GM19463 (cell line): Measurements from ENCODE around the gene WNT5B.

Experiments
- ATAC-seq: cut with Tn5 transposase; IDR thresholded peaks from one replicate; pipeline ENCODE4 v1.9.1; 2021; ENCODE audit warnings: mild to moderate bottlenecking, moderate library complexity; ENCODE audit not compliant: unreplicated experiment

WNT5B gene

DNA sequence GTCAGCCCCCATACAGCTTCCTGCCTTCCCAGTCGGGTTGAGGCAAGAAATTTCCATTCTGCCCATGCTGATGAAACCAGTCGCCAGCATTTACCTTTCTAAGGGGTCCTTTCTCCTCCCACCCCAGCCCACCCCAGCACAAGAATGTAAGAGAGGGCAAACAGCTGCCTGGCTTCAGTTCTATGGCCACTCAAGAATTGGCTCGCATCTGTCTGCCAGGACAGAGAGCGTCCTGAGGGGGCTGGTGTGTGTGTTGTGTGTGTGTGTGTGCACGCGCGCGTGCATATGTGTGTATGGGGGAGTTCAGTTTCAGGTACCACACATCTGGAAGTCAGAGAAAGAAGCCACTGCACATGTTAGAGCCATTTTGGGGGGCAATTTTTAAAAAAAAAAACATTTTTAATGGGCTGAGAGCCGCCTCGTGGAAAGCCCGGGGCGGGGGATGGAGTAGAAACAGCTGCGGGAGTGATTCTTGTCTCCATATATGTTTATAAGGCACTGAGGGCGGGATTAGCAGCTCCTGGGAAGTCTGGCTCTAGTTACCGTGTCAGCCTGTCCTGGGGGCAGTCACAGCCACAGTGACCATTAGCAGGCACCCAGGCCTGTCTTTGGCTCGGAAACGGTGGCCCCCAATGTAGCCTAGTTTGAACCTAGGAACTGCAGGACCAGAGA is at the start of gene WNT5B:
WNT5B (plus strand) TSS at position 566 of the 672 bp plus-strand sequence. CDS start 2,124 bp downstream, outside the sequence.
- no peak for ATAC-seq

DNA sequence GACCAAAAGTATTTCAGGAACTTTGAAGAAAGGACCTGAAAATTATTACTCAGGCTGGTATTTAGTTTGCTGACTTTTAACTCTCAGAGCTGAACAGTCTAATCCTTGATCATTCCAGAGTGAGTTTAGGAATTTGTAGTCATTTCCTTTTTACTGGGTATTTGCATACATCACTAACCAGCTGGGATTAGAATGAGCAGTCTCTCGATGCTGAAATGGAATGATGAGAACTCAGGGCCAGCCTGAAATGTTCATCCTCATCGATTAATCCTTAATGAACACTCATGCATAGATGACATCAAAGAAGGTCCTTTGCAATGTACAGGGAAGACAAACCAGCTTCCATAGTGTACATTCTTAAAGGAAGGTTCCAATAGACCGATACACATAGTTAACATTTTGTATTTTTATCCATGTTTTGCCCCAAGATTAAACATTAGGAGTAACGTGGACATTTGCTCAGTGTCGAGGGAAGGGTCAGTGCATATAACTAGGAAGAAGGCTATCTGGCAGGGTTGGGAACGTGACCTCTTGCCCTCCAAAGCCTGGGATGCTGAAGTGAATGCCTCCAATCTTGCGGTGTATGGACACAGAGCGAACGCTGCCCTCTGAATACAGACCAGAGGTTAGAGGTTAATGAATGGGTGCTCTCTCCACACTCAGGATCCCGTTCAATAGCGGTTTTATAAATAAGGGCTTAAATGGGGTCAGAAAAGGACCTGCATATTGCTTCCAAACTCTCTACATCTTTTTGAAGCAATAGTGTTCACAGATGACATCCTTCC is 49.2 kb upstream of the WNT5B start:
- no peak for ATAC-seq

DNA sequence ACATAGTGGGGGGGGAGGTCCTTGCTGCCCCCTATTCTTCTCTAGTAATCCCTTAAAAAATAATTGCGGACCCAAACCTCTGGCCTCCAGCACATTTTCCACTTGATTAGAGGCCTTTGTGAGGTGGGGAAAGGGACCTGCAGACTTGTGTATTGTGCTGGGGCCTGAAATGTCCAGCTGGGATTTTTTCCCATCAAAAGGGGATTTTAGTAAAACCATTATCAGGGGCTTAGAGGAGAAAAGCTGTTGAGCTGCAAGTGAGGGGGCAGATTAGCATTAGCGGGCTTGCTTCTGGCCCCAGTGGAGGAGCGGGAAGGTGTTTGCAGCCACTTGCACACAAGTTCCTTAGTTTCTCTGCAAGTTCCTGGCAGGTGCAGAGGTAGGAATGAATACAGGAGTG is 48.5 kb upstream of the WNT5B start:
- ATAC-seq: no peak

DNA sequence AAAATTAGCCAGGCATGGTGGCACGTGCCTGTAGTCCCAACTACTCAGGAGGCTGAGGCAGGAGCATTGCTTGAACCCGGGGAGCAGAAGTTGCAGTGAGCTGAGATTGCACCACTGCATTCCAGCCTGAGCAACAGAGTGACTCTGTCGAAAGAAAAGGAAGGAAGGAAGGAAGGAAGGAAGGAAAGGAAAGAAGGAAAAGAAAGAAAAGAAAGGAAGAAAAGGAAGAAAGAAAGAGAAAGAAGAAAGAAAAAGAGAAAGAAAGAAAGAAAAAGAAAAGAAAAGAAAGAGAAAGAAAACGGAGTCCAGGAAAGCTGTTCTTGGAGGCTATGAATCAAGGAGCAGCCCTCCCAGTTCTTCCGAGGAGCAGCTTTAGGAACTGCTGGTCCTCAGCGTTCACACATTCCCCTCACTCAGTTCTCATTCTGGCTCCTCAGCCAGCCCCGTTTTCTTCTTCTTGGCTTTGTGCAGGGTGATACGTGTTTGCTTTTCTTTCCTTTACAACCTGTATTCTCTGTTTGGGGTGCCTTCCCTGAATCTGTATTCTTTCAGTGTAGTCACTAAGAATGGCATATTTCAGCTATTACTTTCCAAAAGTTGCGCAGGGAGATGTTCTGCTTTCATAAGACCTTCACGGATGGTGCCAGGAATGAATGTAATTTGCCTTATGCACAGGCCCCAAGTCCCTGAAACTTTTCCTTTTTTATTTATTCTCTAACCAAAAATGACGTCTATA is 46.9 kb upstream of the WNT5B start:
- no peak for ATAC-seq

DNA sequence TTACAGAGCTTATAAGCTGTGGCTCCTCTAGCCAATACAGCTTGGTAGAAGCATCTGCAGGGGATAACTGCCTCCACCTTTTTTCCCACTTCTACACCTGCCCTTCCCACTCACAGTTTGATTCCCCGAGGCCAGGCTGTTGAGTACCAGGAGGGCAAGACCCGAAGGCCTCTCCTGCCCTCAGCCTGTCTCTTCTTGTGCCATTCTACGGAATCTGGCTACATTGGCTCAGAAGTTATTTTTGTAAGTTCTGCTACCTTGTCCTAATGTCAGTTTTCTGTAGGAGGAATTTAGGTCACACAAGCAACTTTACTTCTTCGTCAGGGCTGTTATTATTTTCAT is 46.4 kb upstream of the WNT5B start:
- no peak for ATAC-seq

DNA sequence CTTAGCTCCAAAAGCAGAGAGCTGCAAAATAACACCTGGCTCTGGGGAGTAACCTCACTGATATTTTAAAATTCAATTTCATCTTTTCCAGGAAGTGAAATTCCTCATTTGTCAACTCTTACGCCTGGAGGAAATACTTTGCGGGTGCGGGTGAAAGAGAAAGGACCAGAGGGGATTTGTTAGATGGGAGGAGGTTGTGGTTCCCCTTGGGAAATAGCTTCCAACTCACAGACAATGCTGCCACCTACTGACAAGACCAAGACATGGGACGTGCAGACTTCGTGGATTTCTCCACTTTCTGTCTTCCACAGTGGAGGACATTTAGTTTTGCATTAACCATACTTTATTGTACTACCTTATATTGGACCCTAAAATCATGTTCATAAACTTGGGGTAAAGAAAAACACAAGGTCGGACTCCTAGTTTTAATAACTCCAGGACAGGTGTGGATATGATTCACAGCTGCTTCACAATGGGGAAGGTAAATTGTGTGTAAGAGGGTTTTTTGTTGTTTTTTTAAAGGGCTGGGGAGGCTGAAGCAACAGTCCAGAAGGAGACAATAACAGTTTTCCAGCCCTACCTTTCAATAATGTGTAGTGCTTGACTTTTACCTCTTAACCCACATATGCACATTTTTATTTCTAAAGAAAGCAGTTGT is 45.5 kb upstream of the WNT5B start:
- ATAC-seq: peak; percentile 51

DNA sequence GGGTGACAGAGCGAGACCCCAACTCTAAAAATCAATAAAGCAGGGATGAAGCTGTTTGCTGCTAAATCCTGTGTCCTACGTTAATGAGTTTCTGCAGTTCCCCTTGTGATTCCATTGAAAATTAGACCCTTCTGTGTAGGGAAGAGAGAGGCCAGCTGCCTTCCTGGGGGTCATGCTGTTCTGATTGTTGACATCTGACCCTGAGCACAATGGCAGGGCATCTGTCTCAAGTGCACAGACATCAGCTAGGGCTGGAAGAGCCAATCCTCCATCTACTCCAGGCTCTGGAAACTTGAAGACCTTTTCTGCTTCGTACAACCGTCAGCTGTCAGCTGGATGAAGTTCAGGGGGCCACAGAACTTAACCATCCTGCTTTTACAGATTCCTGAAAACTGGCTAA is 44.7 kb upstream of the WNT5B start:
- ATAC-seq: no peak

DNA sequence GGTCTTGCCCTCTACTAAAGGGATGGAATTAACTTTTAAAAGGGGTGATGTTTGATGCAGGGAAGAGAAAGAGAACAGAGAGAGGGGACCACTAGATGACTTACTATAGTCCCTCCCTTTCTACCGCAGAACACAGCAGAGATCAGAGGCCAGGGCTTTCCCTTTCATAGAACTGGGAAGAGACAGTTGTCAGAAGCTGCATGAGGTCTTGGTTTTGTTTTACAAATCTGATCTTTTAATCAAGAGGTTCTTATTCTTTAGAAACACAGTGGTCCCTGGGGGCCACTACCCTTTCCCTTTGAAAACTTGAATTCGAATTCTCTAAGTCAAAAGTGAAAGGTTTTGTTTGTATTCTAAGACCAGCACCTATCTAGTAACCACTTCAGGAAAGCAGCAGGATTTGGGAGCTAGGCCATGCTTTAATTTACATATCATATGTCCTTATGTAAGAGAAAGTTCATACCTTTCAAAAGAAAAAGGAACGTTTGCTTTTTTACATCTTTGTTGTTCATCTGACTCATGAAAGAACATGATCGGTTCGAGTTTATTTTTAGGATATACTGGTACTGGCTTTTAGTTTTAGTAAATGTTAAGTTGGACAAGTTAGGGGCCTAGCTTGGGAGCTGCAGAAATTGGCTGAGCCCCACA is 41.0 kb upstream of the WNT5B start:
- ATAC-seq: no peak

DNA sequence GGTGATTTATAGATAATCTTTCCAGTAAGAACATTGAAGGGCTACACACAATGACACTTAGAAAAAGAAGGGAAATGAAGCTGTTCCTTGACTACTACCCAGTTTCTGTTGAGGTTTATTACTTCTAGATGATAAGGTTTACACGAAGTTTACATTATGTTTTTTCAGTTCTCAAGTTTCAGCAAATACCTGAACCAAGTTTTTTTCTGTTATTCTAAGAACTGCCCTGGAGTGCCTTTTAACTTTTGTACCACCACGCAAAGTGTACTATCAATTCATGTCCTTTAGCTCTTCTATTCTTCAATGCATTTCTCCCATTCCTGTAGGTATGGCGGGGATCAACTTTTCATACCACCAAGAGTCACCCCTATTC is 40.5 kb upstream of the WNT5B start:
- no peak for ATAC-seq

DNA sequence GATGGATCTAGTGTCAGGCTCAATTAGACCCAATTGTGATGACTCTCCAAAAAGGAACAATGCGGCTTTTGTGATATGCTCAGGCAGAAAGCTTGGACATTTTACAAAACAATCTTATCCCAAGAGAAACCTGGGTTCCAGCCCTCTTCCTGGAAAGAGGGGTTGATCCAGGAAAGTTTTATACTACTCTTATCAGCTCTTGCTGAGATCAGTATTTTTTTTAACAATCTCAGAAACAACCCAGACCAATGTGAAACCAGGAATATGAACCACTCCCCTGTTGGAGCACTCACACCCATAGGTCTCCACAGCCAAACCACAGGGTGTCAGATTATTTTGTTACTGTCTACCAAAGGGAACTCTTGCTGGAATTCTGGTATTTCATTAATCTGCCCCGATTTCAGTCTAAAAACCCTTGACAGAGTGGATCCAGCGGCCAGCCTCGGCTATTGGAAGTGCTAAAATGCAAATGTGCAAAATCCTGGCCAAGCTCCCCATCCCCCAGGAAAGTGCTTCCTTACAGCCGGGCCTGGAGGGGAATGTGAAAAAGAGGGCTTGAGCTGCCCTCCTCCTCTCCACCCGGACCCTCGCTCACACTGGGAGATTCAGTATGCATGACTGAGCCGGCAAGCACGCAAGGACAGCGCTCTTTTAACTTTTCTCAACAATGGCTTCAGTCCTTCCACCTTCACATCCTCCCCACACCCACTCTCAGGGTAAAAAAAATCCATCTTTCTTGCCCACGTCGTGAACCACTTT is 38.6 kb upstream of the WNT5B start:
- no peak for ATAC-seq

DNA sequence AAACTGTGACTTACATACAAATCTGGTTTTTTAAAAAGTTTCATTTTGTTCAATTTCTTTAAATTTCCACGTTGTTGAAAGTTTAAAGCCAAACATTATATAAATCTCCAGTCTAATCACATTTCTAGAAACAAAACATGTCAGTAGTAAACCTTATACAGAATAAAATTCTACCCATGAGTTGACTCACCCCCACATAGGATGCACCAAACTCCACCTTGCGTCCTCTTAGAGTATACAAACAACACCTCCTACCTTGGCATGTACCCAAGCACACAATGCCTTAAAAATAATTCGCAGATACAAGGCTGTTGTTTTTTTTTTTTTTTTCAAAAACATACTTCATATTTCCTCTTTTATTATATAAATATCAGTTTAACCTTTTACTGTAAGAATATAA is 38.0 kb upstream of the WNT5B start:
- no peak for ATAC-seq

DNA sequence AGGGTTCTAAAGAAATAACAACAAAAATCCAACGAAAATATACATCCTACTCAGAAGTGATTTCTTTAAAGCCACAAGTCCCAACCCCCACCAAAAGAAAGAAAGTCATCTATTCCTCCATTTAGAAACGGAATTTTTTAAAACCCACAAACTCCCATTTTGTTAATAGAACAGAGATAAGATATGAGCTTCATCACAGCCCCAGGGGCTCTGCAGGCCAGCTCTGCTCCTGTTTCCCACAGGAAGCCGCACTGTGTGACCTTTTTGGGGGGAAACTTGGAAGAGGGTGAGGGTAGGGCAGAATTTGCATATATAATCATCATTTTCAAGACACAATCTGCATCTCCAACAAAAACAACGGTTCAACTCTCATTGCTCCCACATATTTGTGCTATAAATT is 37.5 kb upstream of the WNT5B start:
- ATAC-seq: no peak

DNA sequence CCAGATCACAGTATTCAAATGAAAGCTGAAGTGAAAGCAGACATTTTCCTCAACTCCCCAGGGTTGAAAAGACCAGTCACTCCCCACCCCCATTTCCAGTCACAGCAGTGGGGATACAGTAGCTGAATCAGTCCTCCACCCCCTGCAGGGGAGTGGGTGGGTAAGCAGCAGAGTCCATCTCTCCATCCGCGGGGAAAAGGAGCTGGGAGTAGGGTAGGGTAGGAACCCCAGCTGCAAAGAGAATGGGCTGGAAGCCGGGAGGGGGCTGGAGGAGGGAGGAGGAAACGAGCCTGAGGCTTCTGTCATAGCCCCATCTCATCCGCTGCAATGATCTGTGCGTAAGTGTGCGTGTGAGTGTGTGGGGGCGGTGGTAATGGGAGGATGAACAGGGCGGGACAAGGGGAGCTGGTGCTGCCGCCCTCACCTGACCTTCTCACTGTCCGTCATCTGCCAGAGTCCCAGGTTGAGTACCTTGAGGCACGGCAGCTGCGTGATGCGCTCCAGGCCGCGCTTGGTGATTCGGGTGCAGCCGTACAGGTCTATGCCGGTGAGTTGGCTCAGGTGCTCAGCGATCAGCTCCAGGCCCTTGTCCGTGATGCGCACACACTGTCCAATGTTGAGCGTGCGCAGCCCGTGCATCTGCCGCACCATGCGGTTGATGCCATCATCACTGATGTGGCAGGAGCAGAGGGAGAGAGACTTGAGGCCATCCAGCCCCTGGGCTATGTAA is 36.4 kb upstream of the WNT5B start:
- ATAC-seq: no peak

DNA sequence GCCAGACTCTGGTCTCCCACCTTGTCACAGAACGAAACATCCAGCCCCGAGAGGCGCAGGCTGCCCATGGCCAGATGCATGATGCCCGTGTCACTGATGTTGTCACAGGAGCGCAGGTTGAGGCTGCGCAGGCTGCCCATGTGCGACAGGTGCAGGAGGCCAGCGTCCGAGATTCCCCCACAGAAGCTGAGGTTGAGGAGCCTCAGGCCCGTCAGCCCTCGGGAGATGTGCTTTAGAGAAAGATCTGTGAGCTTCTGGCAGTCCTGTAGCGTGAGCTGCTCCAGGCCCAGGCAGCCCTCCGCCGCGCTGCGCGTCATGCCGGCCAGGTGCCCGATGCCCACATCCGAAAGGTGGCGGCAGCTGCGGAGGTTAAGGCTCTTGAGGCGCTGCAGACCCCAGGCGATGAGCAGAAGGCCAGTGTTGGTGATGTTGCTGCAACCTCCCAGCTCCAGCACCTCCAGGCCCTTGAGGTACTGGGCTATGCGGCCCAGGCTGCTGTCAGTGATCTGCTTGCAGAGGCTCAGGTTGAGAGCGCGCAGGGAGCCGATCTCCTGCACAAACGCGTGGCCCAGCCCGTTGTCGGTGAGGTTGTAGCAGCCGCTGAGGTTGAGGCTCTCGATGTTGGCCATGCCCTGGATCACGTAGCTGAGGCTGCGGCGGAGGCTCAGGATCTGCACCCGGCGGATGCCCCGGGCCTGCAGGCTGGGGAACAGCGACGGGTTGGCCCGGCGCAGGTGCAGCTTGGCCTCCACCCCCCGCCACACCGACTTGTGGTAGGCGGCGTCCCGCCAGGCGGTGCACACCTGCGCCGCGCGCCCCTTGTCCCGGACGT is 35.6 kb upstream of the WNT5B start:
- peak; percentile 16 for ATAC-seq

DNA sequence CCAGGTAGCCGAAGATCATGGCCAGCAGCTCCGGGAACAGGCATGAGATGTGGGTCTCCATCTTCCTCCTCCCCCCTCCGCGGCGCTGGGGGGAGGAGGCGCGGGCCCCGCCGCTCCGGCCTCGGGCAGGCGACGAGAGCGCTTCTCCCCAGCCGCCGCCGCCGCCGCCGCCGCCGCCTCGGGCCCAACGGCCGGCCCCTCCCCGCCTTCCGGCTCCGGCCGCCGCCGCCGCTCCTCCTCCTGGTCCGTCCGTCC is 35.1 kb upstream of the WNT5B start:
- ATAC-seq: no peak

DNA sequence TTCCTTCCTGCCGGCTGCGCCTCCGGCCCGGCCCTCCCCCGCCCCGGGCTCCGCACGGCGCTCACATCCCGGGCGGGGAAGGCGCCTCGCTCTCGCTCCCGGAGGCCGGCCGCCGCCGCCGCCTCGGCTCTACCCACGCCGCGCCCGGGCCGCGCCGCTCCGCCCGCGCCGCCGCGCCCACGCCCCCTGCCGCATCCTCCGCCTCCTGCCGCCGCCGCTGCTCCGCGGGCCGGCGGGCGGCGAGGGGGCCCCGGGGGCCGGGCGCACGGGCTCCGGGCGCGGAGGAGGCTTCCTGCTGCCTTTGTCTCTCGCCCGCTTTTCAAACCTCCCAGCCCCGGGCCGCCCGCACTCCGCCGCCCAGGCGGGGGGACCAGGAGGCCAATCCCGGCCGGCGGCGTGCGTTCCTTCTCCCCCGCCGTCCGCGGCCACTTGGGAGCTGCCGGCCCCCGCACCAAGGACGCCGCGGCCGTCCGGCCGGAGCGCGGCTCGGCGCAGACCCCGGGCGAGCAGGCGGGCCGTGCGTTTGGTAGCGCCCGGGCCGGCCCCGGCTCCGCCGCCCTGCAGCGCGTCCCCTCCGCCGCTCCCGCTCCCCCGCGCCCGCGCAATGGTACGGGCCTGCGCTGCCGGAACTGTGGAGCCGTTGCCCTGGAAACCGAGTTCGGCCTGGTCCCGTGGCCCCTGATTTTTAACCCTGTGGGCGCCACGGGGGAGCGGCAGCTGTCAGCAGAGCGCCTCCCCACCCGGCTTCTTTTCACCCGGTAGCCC is 34.6 kb upstream of the WNT5B start, which contains the start of gene FBXL14:
FBXL14 (minus strand) TSS at position 321 of the 765 bp plus-strand sequence. CDS start 515 bp downstream, outside the sequence.
- peak; percentile 60 for ATAC-seq

DNA sequence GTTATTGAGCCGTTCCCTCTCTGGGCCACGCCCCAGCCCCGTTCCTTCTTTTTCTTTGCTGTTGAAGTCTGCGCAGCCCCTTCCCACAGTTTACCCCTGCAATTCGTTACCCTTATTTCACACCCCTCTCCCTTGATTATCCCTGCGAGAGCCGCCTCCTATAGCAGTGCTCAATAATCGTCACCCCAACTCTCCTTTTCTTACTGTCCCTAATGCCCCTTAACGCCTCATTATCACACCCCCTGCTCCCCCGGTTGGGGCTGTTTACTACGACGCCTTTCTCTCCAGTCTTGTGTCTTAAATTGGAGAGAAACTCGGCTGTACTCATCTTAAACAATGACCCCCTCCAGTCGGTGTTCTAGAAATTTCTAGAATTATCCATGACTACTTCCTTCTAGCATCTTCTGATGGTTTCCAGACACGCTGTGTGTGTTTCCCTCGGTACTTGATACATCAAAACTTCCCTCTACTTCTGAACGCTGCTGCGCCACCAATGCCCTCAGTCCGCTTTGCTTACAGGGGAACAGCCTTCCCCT is 33.9 kb upstream of the WNT5B start:
- no peak for ATAC-seq
